Measurements from ENCODE around the gene BCL2L2. TPM values are rescaled to one million over a fixed set of nuclear protein-coding genes. Genes with fewer than 3 reads are reported as not detected.

BCL2L2 gene
- polyA plus RNA-seq, 1 donor (not counting 4 experiments of a cell fraction or from before 2014, with no cell fraction given) = 33.9 TPM

DNA sequence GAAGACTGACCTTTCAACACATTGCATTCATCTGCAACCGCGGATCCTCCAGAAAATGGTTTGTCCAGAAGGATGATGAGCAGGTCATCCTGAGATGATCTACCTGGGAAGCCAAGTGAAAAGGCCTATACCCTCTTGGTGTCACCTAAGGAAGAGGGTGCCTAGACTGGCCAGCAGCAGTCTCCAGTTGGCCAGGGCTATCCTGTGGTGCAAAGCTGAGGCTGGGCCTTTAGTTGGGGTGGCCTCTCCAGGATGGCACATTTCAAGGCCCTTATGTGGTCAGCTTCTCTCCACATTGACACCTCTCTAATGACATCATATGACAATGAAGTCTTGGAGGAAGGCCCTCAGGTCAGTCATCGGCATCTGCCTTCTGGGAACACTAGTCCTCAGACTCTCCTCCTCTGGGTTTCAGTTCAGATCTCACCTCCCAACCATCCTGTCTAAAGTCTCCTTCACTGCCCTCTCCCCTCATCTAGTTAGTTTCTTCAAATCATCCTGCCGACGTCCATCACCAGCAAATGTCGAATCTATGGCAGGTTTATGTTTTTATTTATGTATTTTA is 49.3 kb downstream of the BCL2L2 start:
- Histone ChIP-seq H3K79me2 (ENCODE audit: control insufficient read depth, insufficient read depth, low read length) (no peaks in the 10 kb centered on the region), H4K20me1 (ENCODE audit: control insufficient read depth, extremely low read depth, insufficient read depth, low read length) (no peaks in the 10 kb centered on the region), H3K4me1 (ENCODE audit: control insufficient read depth, extremely low read depth, insufficient read depth, low read length) (peaks cover 3% of the 10 kb centered on the region), H3K9me1 (ENCODE audit: control insufficient read depth, extremely low read depth, insufficient read depth, low read length) (no peaks in the 10 kb centered on the region), H3K9ac (ENCODE audit: control insufficient read depth, extremely low read depth, insufficient read depth, low read length) (no peak overlapping the region), H3K27me3 (ENCODE audit: control insufficient read depth, extremely low read depth, insufficient read depth, low read length) (peaks cover 19% of the 10 kb centered on the region), H3K9me3 (ENCODE audit: control insufficient read depth, low read depth, low read length) (no peaks in the 10 kb centered on the region), H2AFZ (ENCODE audit: control insufficient read depth, low read length) (no peak overlapping the region), H3K36me3 (ENCODE audit: control insufficient read depth in 2 of 2, extremely low read depth in 1 of 2, insufficient read depth in 2 of 2, low read length in 2 of 2) (peaks cover 0 to 2% of the 10 kb centered on the region in 2 experiments), H3K4me2 (ENCODE audit: control insufficient read depth, extremely low read depth, insufficient read depth, low read depth, low read length) (no peak overlapping the region), H3K27ac (ENCODE audit: control insufficient read depth, insufficient read depth, low read length) (no peak overlapping the region), H3K4me3 (ENCODE audit: control insufficient read depth in 2 of 3, extremely low read depth in 1 of 3, insufficient read depth in 2 of 3, low read depth in 1 of 3, low read length in 3 of 3) (no peak overlapping the region)
- dilution Hi-C loops (cut with MboI; ENCODE audit: extremely low pct_ligation_motif_present, low sequenced_read_pairs) = no loop called here
- no peak for TF ChIP-seq EZH2 (IDR thresholded peaks at IDR 0.05; ENCODE audit: low read length)
- TF ChIP-seq, protein P1, sequence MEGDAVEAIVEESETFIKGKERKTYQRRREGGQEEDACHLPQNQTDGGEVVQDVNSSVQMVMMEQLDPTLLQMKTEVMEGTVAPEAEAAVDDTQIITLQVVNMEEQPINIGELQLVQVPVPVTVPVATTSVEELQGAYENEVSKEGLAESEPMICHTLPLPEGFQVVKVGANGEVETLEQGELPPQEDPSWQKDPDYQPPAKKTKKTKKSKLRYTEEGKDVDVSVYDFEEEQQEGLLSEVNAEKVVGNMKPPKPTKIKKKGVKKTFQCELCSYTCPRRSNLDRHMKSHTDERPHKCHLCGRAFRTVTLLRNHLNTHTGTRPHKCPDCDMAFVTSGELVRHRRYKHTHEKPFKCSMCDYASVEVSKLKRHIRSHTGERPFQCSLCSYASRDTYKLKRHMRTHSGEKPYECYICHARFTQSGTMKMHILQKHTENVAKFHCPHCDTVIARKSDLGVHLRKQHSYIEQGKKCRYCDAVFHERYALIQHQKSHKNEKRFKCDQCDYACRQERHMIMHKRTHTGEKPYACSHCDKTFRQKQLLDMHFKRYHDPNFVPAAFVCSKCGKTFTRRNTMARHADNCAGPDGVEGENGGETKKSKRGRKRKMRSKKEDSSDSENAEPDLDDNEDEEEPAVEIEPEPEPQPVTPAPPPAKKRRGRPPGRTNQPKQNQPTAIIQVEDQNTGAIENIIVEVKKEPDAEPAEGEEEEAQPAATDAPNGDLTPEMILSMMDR (optimal IDR thresholded peaks at IDR 0.05 in 1 of 3, IDR thresholded peaks at IDR 0.05 in 1 of 3, conservative IDR thresholded peaks at IDR 0.05 in 1 of 3; ENCODE audit: extremely low read depth in 1 of 3, insufficient read depth in 2 of 3, low read length in 3 of 3) = no peak
- DNase-seq (ENCODE audit: low read depth, low spot score) (no peak), FAIRE-seq (no peak)

DNA sequence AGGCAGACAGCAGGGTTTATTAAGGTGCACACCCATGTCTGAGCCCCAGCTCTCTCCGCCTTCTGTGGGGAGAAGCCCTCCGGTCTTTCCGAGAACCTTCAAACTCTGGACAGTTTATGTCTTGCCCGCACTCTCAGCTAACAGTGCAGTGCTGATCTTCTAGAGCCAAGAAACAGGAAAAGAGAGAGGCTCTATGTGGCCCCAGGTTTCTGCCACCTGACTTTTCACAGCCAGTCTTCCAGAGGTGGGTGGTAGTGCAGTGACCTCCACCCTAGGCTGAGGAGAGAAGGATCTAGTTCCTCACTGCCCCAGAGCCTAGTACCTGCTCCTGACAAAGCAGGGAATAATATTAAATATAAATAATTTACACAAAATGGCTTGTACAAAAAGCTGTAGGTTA is 50.0 kb downstream of the BCL2L2 start:
- Histone ChIP-seq H3K27me3 (ENCODE audit: control insufficient read depth, extremely low read depth, insufficient read depth, low read length) (peaks cover 11% of the 10 kb centered on the region), H3K9me3 (ENCODE audit: control insufficient read depth, low read depth, low read length) (no peaks in the 10 kb centered on the region), H3K4me2 (ENCODE audit: control insufficient read depth, extremely low read depth, insufficient read depth, low read depth, low read length) (no peak overlapping the region), H3K4me1 (ENCODE audit: control insufficient read depth, extremely low read depth, insufficient read depth, low read length) (peaks cover 3% of the 10 kb centered on the region), H3K36me3 (ENCODE audit: control insufficient read depth in 2 of 2, extremely low read depth in 1 of 2, insufficient read depth in 2 of 2, low read length in 2 of 2) (peaks cover 0 to 2% of the 10 kb centered on the region in 2 experiments), H3K9me1 (ENCODE audit: control insufficient read depth, extremely low read depth, insufficient read depth, low read length) (no peaks in the 10 kb centered on the region), H3K27ac (ENCODE audit: control insufficient read depth, insufficient read depth, low read length) (no peak overlapping the region), H3K4me3 (ENCODE audit: control insufficient read depth in 2 of 3, extremely low read depth in 1 of 3, insufficient read depth in 2 of 3, low read depth in 1 of 3, low read length in 3 of 3) (no peak overlapping the region), H3K9ac (ENCODE audit: control insufficient read depth, extremely low read depth, insufficient read depth, low read length) (no peak overlapping the region), H4K20me1 (ENCODE audit: control insufficient read depth, extremely low read depth, insufficient read depth, low read length) (no peaks in the 10 kb centered on the region), H3K79me2 (ENCODE audit: control insufficient read depth, insufficient read depth, low read length) (no peaks in the 10 kb centered on the region), H2AFZ (ENCODE audit: control insufficient read depth, low read length) (no peak overlapping the region)
- DNase-seq (ENCODE audit: low read depth, low spot score) (no peak), FAIRE-seq (no peak)
- no peak for TF ChIP-seq EZH2 (IDR thresholded peaks at IDR 0.05; ENCODE audit: low read length)
- TF ChIP-seq, protein P1 (optimal IDR thresholded peaks at IDR 0.05 in 1 of 3, IDR thresholded peaks at IDR 0.05 in 1 of 3, conservative IDR thresholded peaks at IDR 0.05 in 1 of 3; ENCODE audit: extremely low read depth in 1 of 3, insufficient read depth in 2 of 3, low read length in 3 of 3) = no peak
- dilution Hi-C loops (cut with MboI; ENCODE audit: extremely low pct_ligation_motif_present, low sequenced_read_pairs) = no loop called here

Measured in keratinocyte (primary cell).